NCI-H2227 treated with DMSO at 0.1 percent for 48 hours (cell line): ENCODE data around the gene ART1.
"Not testable (repeated sequence)": the region's sequence is repeated elsewhere in the genome, so short reads cannot be mapped to it uniquely, and the experiment has no call there.

Experiments
- DNase-seq: peaks from one replicate; lab custom pipeline; 2025; lab: John Stamatoyannopoulos, UW

Gene ART1, protein sequence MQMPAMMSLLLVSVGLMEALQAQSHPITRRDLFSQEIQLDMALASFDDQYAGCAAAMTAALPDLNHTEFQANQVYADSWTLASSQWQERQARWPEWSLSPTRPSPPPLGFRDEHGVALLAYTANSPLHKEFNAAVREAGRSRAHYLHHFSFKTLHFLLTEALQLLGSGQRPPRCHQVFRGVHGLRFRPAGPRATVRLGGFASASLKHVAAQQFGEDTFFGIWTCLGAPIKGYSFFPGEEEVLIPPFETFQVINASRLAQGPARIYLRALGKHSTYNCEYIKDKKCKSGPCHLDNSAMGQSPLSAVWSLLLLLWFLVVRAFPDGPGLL

GRCh38 chr11:3644817-3645235 is at the start of gene ART1:
ART1 (plus strand) TSS chr11:3645128; CDS start chr11:3659214, 14,086 bp downstream.
- no peak for DNase-seq

GRCh38 chr11:3597743-3598142 is 47.2 kb upstream of the ART1 start:
- not testable (repeated sequence) for DNase-seq

DNA sequence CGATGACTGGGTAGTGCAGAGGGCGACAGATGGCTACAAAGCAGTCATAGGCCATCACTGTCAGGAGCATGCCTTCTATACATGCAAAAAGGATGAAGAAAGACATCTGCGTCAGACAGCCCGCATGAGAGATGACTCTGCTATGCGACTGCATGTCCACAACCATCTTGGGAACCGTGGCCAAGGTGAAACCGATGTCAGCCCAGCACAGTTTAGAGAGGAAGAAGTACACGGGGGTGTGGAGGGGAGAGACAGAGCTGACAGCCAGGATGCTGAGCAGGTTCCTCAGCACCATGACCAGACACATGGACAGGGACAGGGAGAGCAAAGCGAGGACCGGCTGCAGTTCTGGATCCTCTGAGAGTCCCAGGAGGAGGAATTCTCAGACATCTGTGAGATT is 44.7 kb upstream of the ART1 start:
- DNase-seq: not testable (repeated sequence)

DNA sequence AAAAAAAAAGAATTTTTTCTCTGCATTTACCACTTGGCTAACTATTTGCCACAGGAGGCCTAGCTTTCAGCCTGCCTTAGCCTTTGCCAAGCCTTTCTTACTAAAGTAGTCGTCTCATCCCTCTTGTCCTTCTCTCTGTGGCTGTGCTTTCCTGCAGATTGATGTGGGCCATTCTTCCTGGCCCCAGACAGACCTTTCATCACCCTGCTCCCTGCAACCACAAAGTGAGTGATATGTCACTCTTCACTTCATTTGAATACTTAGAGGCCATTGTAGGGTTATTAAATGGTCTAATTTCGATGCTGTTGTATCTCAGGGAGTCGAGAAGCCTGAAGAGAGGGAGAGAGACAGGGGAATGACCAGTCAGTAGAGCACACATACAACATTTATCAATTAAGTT is 40.8 kb upstream of the ART1 start:
- no peak for DNase-seq

DNA sequence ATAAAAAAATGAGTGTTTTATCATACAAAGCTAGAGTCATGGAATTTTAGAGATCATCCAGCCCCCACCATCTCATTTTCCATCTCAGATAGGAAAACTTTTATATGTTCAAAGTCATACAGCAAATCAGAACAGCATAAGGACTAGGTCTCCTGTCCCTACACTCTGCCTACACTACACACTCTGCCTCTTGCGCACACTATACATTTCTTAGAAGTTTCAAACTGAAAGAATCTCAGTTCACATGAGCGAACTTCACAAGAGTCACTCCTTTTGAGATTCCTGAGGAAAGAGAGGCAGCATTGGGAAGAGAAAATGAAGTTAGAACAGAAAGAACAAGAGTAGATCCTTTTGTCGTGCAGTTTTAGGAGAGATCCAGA is 39.7 kb upstream of the ART1 start:
- DNase-seq: no peak

GRCh38 chr11:3605771-3606203 is 39.1 kb upstream of the ART1 start:
- no peak for DNase-seq

DNA sequence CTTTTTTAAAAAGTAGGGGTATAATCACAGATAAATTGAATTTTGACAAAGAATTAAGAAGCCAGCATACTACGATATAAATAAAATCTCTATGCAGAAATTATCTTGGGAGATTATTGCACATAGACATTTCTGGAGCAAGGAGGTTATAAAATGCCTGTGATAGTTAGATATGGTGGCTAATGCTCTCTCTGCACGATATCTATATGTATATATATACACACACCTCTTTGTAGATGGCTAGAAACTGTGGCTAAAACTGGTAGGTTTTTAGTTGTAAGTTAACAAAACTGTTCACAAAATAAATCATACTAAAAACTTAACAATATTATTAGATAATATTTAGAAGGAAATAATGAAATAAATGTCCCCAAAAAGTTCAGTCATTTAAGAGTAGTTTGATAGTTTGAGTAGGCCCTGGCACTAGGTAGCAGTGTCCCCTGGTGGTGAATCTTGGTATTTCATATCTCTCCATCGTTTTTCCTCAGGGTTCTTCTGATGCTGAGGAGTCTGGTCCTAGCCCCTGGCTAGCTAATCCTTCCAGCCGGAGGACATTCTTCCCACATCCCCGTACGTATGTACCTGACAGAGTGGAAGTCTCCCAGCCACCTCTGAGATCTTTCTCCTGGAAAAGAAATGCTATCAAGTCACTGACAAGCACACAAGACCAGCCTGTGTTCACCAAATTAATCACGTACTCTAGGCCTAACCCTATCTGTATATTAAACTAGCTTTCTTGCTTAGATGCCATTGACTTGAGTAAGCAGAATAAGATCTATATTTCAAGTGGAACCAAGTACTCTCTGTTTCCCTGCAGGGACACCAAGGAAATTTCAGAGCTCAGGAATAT is 35.3 kb upstream of the ART1 start:
- DNase-seq: peak; percentile 31

DNA sequence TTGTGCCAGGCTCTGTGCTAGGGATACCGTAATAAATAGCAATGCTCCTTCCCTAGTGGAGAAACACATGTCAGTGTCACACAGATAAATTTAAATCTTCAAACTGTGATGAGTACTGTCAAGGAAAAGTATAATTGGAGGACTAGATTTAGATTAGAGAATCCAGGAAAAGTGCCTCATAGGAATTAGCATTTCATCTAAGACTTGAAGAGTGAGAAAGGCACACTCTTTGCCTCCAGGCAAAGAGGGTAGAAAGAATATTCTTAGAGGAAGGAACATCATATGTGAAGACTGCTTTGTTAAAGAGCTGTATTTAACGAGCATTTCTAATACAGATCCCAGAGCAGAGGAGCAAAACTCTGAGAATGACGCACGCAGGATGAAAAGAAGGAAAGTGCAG is 34.1 kb upstream of the ART1 start:
- DNase-seq: no peak

DNA sequence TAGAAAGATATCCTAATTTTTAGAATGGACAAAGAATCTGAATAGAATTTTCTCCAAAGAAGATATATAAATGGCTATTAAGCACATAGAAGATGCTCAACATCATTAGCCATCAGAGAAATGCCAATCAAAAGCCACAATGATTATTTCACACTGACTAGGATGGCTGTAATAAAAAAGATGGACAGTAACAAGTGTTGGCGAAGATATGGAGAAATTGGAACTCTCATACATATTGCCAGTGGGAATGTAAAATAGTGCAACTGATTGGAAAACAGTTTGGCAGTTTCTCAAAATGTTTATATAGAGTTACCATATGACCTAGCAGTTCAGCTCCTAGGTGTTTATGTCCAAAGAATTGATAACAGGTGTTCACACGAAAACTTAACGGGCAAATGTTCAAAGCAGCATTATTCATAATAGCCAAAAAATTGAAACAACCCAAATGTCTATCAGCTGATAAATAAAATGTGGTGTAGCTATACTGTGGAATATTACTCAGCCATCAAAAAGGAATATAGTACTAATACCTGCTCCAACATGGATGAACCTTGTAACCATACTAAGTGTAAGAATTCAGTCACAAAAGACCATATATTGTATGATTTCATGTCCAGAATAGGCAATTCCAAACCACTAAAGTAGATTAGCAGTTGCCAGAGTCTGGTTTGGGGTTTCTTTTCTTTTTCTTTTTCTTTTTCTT is 32.8 kb upstream of the ART1 start:
- DNase-seq: no peak

DNA sequence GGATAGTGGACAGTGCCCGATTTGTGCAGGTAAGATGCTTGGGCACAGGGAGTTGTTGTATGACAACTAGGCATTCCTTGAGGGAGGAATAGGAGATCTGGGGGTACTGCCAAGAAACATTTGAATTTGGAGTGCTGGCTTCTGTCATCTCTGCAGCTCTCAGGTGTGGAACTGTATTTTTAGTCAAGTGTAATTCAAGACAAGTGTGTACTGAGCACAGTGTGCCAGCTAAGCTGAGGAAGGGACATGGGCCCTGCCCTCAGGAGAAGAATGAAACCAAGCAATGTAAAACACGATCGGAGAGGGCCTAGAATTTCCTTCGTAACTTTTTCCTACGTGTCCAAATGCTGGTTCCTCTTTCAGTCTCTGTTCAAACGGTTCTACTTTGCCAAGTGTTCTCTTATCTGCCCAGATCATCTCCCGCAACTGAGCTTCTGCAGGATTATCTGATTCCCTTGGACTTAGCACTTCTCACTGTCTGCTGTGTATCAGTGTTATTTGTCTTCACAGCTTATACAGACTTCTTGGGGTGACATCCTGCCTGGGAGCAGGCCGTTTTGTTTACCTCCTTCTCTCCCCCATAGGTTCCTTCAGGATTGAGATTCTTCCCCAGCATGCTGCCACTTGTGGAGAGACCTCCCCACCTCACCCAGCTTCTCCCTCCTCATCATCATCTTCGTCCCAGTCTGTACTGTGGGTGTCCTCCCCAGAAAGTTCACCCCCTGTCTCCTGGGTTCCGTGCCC is 30.8 kb upstream of the ART1 start:
- no peak for DNase-seq

DNA sequence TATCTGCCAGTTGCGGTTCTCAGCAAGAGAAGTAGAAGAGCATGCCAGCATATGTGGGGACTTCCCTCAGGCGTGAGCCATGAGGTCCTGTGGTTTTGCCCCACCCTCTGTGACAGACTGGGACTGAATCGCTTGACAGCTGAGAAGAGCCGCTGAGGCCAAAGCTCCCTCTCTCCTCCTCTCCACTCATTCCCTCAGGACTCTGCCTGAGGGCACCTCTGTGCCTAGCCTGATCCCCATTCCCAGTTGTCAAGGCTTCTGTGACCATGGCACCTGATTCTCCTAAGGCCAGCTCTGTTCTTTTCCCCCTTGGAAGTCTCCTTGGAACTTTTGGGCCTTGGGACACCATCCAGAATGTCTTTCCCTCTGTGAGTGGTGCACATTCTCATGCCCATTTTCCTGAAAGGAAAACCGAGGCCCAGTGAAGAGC is 30.2 kb upstream of the ART1 start:
- DNase-seq: no peak

DNA sequence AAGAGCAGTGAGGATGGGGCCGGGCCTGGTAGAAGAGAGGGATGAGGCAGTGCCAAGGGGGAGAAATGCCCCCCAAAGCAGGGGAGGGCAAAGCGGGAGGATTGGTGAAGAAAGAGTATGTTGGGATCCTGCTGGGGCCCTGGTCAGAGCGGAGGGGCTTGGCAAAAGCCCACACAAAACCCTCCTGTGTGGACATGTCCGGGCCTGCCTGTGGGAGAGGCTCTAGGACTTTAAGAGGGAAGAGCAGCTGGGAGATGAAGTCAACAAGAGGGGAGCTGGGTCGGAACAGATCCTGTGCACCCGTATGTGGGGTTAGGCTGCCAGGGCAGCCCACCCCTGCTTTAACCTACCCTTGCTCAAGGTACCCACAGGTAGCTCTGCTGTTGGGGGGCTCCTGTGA is 28.9 kb upstream of the ART1 start:
- no peak for DNase-seq

DNA sequence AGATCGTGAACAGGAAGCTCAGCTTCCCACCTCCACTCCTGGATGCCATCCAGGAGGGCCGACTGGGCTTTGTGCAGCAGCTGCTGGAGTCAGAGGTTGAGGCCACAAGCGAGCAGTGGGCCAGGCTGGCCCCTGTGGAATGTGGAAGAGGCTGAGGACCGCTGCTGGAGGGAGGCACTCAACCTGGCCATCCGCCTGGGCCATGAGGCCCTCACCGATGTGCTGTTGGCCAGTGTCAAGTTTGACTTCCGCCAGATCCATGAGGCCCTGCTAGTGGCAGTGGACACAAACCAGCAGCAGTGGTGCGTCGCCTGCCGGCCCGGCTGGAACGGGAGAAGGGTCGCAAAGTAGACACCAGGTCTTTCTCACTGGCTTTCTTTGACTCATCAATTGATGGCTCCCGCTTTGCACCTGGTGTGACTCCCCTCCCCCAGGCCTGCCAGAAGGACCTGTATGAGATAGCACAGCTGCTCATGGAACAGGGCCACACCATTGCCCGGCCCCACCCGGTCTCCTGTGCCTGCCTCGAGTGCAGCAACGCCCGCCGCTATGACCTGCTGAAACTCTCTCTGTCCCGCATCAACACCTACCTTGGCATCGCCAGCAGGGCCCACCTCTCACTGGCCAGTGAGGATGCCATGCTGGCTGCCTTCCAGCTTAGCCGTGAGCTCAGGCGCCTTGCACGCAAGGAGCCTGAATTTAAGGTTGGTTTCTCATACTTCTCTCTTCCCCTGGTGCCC is 28.0 kb upstream of the ART1 start:
- DNase-seq: no peak

- DNase-seq: no peak
Measured at GRCh38 chr11:3617990-3618389, 26.9 kb upstream of the ART1 start.

DNA sequence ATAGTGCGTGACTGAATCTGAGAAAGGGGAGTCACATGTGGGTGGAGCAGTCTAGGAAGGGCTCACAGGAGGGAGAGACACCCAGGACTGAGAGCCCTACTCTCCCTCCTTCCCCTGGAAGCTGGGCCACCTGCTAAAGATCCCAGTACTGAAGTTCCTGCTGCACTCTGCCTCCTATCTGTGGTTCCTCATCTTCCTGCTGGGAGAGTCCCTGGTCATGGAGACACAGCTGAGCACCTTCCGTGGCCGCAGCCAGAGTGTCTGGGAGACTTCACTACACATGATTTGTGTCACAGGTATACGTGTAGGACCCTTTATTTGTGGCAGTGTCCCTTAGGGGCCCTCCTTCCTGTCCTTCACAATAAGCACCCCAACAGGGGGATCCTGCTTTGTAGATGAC is 22.4 kb upstream of the ART1 start:
- DNase-seq: no peak

- DNase-seq: no peak
Measured at GRCh38 chr11:3623121-3623520, 21.8 kb upstream of the ART1 start.

DNA sequence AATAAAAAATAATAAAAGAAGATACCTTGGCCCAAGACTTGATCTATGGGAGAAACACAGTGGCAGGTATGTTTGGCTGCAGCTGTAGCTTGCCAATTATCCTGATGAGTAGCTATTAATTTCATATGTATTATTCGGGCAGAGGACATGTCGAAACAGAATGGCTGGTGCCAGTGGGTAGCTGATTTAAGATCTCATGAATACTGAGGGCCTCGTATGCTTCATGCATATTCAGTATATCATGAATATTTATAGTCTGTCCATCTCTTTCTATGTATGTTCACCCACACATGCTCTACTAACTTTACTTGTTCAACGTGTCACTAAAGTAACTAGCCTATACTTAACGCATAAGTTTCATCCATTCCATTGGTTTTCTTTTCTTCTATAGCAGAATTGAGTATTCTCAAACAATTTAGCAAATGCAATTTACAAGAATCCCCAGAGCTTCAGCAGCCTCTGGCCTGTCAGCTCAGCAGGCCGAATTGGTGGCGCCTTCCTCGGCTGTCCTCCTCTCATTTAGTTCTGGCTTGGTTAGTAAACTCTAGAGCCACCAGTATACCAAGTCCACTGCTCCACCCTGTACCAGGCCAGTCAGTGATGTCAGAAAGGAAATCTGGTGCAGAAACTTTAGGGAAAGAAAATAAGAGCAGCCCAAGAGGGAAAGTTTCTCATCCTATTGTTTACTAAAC is 21.0 kb upstream of the ART1 start:
- DNase-seq: no peak

DNA sequence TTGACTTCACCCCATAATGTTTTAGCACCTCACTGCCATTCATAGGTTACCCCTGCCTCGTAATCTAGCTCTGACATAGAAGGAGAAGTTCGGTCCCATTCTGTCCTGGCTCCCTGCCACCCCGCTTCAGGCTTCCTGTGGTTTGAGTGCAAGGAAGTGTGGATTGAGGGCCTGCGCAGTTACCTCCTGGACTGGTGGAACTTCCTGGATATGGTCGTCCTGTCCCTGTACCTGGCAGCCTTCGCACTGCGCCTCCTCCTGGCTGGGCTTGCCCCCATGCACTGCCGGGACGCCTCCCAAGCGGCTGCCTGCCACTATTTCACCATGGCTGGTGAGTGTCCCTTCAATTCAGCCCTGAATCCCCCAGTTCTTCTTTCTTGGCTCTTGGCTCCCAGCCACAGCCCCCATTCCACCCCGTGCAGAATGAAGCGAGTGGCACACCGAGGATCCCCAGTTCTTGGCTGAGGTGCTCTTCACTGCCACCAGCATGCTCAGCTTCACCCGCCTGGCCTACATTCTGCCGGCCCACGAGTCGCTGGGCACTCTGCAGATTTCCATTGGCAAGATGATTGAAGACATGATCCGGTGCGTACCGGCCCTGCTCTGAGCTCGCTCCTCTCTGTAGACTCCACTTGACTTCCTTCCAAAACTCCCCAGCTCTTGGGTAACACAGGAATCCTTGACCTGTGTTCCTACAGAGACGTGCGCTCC is 18.5 kb upstream of the ART1 start:
- no peak for DNase-seq

DNA sequence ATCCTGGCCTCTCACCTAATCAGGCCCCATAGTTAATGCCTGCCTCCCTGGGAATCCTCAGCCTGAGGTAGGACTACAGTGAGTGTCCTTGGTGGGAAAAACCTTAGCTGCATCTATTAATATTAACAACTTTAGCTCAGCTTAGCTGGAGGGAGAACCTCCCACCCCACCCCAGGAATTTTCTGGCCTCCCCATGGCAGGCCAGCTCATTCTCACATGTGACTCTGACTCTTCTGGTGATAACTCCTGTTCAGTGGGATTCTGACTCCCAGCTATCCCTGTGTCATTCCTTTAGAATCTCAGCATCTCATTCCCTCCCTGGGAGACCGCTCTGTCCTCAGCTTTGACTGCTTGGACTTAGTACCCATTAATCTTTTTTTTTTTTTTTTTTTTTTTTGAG is 17.6 kb upstream of the ART1 start:
- no peak for DNase-seq

DNA sequence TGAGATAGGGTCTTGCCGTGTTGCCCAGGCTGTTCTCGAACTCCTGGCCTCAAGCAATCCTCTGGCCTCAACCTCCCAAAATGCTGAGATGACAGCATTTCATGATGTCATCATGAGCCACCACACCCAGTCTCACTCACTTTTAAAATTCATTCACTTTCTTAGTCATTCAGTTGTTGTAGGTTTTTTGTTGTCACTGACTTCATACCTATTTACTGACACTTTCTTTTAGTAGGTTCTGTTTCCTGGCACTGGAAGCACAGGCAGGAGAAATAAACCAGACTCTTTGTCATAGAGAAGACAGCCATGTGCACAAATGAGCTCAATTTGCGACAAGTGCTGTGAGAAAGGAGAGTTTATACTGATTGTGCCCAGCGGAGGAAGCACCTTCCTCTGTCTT is 13.6 kb upstream of the ART1 start:
- no peak for DNase-seq
